NT2/D1 (cell line): Measurements from ENCODE around the gene OSBPL9.

Source experiments
- YY1 ChIP-seq: IDR thresholded peaks from 2 replicates; pipeline ENCODE4 v1.6.1; 2011; ENCODE audit not compliant: insufficient read length, insufficient read depth
- ZNF274 ChIP-seq: IDR thresholded peaks from 2 replicates; pipeline ENCODE4 v1.6.1; 2011; ENCODE audit warnings: mild to moderate bottlenecking, low read depth, low read length

- no peak for TF ChIP-seq YY1
- TF ChIP-seq ZNF274 = no peak
Observed at GRCh38 chr1:51691920-51692319, 75.0 kb downstream of the OSBPL9 start.
